SJCRH30 (cell line): ENCODE measurements around the gene HTT. TPM values are rescaled to one million over a fixed set of nuclear protein-coding genes. Genes with fewer than 3 reads are reported as not detected.
A peak's percentile ranks its signal among the peaks of the same experiment; 100 is the strongest.

Source experiments
- DNase-seq, 2 experiments: peaks; one replicate each; pipeline ENCODE4 v3.0.0-alpha.2; 2015 to 2020
- H3K27ac ChIP-seq: fragments of 250-450 bp; sonication (Bioruptor Pico); 2 replicates; pipeline ENCODE4 v1.5.1; 2020; ENCODE audit warnings: mild to moderate bottlenecking, moderate library complexity
- H3K27me3 ChIP-seq: fragments of 250-450 bp; sonication (Bioruptor Pico); 2 replicates; pipeline ENCODE4 v1.5.1; 2020; ENCODE audit warnings: mild to moderate bottlenecking, moderate library complexity
- H3K36me3 ChIP-seq: fragments of 250-450 bp; sonication (Bioruptor Pico); 2 replicates; pipeline ENCODE4 v1.5.1; 2020; ENCODE audit warnings: mild to moderate bottlenecking, moderate library complexity
- H3K4me1 ChIP-seq: fragments of 250-450 bp; sonication (Bioruptor Pico); 2 replicates; pipeline ENCODE4 v1.5.1; 2020; ENCODE audit warnings: mild to moderate bottlenecking, moderate library complexity
- H3K4me3 ChIP-seq: fragments of 250-450 bp; sonication (Bioruptor Pico); 2 replicates; pipeline ENCODE4 v1.5.1; 2020; ENCODE audit warnings: mild to moderate bottlenecking, moderate library complexity
- H3K9me3 ChIP-seq: fragments of 250-450 bp; sonication (Bioruptor Pico); replicated peaks from 2 replicates; pipeline ENCODE4 v1.5.1; 2020; ENCODE audit warnings: mild to moderate bottlenecking, moderate library complexity
- total RNA-seq: library from RNA; depleted of rRNA; stranded (reverse); fragments of >200 nt; shearing (Covaris generic); gene quantifications from 2 replicates; pipeline ENCODE4 v1.2.3, GENCODE V29; 2014

HTT gene
- total RNA-seq, 1 experiment from 2014 or later: 30.7 TPM

DNA sequence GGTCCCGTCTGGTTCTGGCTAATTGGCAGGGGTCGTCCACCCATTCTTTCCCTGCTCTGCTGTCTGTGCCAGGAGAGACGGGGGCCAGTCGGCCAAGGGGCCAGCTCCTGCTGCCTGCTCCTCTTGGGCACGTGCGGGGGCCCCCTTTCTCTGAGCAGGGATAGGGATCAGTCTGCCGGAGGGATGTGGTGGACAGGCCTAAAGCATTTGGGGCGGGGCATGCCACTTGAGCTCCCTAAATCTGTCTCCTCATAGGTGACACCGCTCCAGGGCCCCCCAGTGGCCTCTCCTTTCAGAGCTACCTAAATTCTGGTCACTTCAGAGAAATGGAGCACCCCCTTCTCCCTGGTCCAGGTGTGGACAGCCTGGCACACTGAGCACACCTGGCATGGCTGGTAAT is 170.3 kb downstream of the HTT start:
- H3K36me3 ChIP-seq: peaks cover 9% of the 10 kb centered on the region
- no peaks in the 10 kb centered on the region for H3K4me1 ChIP-seq
- H3K9me3 ChIP-seq: no peaks in the 10 kb centered on the region
- no peak for DNase-seq
- no peak overlapping the region for H3K4me3 ChIP-seq
- H3K27ac ChIP-seq: no peak overlapping the region
- H3K27me3 ChIP-seq: no peaks in the 10 kb centered on the region

DNA sequence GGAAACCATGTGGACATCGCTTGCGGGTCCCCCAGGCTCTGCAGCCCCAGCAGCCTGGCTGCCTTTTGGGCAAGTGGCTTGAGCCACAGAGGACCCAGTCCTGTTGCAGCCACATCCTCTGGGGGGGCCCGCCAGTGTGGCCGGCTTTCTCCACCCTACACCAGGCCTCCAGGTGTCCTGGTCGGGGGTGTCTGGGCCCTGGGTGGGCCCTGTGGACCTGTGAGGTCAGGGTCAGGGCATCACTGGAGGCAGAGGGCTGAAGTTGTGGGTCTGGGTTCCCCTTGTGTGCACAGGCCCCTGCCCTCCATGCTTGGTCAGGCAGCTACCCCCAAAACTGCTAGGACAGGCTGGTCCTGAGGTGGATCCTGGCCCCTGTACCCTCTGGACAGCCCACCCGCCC is 171.2 kb downstream of the HTT start:
- Histone ChIP-seq H3K4me1 (no peaks in the 10 kb centered on the region), H3K27me3 (no peaks in the 10 kb centered on the region), H3K4me3 (no peak overlapping the region), H3K27ac (no peak overlapping the region), H3K9me3 (no peaks in the 10 kb centered on the region), H3K36me3 (peaks cover 3% of the 10 kb centered on the region; the same call in 1 of the 2 replicates)
- DNase-seq: no peak

DNA sequence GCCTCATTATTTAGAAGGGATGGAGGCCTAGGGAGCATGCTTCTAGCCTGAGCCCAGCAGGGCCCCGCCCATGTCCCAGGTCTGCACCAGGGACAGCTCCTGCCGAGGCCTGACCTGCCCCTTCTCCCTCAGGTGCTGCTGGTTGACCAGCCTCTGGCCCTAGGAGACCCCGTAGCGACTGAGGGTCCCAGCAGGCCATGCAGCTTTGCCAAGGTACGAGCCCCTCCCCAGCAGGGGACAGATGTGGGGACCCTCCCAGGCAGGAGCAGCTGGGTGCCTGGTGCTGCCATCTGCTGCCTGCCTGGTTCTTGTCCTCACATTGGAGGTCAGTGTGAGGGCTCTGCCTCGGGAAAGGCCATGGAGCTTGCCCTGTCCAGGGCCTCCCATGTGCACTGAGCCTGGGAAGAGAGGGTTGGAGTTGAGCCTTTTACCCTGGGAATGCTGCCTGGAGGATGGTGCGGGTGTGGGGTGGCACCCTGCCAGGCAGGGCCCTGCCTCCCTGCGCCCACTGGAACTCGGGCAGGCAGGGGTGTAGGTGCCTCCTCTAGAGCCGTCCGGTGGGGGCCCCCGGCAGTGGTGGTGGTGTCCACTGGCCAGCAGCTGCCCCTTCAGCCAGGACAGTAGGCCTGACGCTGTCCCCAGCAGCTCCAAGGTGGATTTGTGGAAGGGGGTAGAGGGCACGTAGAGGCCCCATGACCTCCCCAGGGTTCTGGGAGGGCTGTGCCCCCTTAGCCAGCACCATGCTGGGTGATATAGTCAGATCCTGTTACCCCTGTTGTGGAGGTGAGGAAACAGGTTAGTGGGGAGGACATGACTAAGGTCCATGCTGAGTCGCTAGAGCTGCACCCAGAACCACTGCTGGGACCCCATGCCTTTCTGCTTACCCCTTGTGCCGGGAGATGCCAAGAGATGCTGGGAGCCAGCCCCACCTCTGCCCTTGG is 172.2 kb downstream of the HTT start:
- Histone ChIP-seq H3K27me3 (no peaks in the 10 kb centered on the region), H3K4me1 (no peaks in the 10 kb centered on the region), H3K36me3 (no peaks in the 10 kb centered on the region), H3K4me3 (no peak overlapping the region), H3K9me3 (no peaks in the 10 kb centered on the region), H3K27ac (no peak overlapping the region)
- no peak for DNase-seq

DNA sequence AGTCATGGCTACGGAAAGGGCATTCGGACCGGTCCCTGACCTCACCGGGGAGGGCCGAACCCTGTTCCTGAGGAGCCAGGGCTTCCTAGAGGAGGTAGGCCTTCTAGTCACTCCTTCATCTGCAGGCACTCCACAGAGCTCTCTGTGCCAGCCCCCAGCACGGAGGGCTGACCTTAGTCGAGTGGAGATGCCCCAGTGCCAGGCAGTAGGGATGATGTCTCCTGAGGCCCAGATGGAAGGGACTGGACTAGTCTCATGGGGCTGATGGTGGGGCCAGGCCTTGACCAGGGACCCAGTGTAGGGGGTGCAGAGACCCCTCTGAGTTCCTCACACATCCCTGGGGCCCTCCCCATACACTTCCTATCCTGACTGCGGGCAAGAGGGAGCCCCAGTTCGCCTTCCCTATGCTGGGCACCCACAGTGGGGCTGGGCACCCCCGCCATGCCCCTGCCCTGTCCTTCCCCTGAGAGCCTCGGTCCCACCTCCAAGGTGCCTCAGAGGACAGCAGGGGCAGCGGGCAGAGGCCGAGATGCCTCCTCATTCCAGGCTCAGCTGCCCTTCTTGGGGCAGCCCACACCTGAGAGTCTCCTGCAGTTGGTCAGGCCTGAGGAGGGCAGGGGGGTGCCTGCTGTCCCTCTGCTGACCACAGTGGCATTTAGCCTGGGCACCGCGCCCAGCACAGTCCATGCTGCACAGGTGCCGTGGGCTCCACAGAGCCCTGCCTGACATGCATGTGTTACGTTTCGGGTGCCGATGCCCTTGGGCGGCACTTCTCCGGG is 173.1 kb downstream of the HTT start:
- no peak for DNase-seq
- H3K4me1 ChIP-seq: no peaks in the 10 kb centered on the region
- no peaks in the 10 kb centered on the region for H3K9me3 ChIP-seq
- no peak overlapping the region for H3K4me3 ChIP-seq
- no peak overlapping the region for H3K27ac ChIP-seq
- H3K27me3 ChIP-seq: no peaks in the 10 kb centered on the region
- no peaks in the 10 kb centered on the region for H3K36me3 ChIP-seq

DNA sequence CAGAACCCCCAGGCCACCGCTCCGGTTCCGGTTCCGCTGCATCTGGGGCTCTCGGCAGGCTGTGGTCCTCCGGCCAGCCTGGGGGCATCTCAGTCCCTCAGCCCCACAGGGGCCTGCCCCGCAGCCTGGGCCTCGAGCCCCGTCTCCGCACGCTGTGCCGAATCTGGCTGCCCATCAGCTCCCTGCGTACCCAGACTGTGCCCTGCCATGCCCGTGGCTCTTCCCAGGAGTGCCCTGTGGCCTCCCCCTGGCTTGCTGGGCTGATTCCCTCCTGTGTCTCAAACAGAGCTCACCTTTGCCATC is 173.6 kb downstream of the HTT start:
- Histone ChIP-seq H3K9me3 (no peaks in the 10 kb centered on the region), H3K4me1 (no peaks in the 10 kb centered on the region), H3K27me3 (no peaks in the 10 kb centered on the region), H3K27ac (no peak overlapping the region), H3K4me3 (no peak overlapping the region), H3K36me3 (no peaks in the 10 kb centered on the region)
- DNase-seq: no peak

DNA sequence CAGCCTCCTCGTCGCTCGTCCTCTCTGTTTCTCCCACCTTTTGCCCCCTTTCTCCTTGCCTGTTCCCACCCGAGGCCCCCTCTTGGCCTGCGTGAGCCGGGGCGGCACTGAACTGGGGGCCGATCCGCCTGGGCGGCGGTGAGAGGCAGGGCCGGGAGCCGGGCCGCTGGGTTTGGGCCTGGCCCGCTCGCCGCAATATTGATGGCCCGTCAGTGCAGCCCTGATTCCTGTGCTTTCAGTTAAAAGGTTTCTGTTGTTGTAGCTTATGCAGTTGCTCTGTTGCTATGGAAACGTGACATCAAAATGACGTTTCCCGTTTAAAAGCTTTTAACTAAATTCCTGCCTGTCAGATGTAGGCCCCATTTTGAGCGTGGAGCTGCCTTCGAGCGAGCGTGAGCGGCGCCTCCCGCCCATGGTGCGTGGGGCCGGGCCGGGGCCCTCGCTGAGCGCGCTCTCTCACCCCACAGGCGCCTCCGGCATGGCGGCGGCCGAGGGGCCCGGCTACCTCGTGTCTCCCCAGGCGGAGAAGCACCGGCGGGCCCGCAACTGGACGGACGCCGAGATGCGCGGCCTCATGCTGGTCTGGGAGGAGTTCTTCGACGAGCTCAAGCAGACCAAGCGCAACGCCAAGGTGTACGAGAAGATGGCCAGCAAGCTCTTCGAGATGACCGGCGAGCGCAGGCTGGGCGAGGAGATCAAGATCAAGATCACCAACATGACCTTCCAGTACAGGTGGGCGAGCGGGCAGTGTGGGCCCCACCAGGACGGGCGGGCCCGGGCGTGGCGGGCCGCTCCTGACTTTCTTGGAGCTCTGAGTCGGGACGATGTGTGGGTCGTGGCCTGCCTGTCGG is 174.6 kb downstream of the HTT start, which contains the start of gene MSANTD1:
TSS of gene MSANTD1 (plus strand) at position 349 of the 851 bp plus-strand sequence. CDS start at position 413, 64 bp downstream.
- H3K4me3 ChIP-seq: no peak within 1 kb of the TSS
- DNase-seq: no peak
- H3K36me3 ChIP-seq: no peaks in the 10 kb centered on the region
- H3K27me3 ChIP-seq: no peaks in the 10 kb centered on the region
- H3K27ac ChIP-seq: no peak within 1 kb of the TSS
- no peaks in the 10 kb centered on the region for H3K4me1 ChIP-seq
- H3K9me3 ChIP-seq: no peaks in the 10 kb centered on the region

DNA sequence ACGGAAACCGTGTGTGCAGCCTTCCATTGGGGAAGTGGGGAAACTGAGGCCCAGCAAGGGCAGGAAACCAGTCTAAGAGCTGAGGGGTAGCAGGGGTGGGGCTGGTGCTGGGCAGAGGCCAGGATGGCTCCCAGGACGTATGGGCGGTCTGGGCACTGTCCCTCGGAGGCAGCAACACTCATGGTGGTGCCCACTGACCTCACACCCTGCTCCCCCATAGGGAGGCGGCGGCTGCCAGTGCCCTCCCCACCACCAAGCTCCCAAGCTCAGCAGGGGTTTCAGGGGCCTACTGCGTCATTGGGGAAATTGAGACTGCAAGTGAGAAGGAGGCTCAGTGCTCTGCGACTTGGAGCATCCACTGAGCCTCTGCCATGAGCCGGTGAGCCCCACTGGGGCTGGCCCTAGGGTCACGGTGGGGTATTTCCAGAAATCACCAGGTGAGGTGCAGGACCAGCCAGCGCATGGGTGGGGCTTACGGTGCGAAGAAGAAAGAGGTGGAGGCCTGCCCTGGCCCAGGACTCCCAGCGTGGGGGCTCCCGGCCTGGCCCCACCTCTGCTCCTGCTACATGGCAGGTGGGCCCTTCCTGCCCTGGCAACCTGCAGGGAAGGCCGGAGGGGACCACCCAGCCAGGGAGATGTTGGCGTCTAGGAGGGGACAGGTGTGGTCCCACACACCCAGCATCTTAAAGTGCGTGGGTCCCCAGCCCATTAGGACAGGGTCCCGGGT is 175.4 kb downstream of the HTT start:
- no peak for DNase-seq
- no peaks in the 10 kb centered on the region for H3K36me3 ChIP-seq
- H3K9me3 ChIP-seq: no peaks in the 10 kb centered on the region
- H3K27ac ChIP-seq: no peak overlapping the region
- no peak overlapping the region for H3K4me3 ChIP-seq
- no peaks in the 10 kb centered on the region for H3K4me1 ChIP-seq
- no peaks in the 10 kb centered on the region for H3K27me3 ChIP-seq

DNA sequence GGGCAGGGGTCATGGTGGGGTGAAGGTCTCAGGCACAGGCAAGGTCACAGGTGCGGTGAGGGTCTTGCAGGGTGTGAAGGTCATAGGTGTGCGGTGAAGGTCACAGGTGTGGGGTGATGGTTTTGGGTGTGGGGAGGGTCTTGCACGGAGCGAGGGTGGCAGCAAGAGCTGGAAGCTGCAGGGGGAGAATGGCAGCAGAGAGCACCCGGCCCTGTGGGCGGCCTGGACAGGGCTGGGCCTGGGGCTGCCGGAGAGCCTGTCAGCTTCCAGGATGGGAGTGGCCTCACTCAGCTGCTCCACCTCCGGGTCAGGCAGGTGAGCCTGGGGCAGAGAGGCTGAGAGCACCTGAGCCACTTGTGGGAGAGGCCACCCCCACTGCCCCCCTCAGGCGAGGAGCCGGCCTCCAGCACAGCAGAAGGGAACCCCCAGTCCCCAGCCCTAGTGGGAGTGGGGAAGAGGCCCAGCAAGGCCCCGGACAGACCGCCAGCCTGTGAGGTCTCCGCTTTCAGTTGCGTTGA is 176.0 kb downstream of the HTT start:
- no peak overlapping the region for H3K4me3 ChIP-seq
- H3K27ac ChIP-seq: no peak overlapping the region
- no peaks in the 10 kb centered on the region for H3K9me3 ChIP-seq
- no peak for DNase-seq
- H3K27me3 ChIP-seq: no peaks in the 10 kb centered on the region
- H3K36me3 ChIP-seq: no peaks in the 10 kb centered on the region
- H3K4me1 ChIP-seq: no peaks in the 10 kb centered on the region

DNA sequence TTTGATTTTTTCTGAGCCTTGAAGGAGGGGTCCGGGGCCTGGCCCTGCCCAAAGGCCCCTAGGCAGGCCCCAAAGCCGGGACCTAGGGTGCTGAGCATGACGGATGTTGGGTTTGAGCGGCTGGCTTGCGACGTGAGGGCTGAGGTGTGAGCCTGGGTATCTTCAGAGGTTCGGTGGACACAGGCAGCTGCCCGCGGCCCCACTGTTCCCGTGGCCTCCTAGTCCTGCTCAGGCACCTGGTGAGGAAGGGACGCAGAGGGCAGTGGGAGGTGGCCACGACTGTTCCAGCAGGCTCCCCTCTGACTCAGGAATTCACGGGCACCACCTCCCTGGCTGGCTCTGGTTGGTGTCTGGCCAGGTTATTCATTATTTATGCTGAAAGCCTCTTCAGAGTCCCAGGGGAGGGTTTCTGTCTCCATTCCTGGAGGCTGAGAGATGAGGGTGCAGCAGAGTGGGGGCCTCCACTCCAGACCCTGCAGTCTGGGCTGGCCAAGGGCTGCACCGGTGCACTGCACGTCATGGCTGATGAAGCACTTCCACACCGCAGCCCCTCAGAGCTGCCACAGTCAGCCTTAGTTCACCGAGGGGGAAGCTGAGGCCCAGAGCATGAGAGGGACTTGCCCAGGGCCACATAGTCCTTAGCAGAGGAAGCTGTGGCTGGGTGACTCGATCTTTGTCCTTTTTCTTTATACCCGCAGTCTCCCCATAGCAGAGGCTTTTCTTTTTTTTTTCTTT is 176.6 kb downstream of the HTT start:
- Histone ChIP-seq H3K4me3 (no peak overlapping the region), H3K4me1 (no peaks in the 10 kb centered on the region), H3K9me3 (no peaks in the 10 kb centered on the region), H3K27ac (no peak overlapping the region), H3K36me3 (no peaks in the 10 kb centered on the region), H3K27me3 (no peaks in the 10 kb centered on the region)
- no peak for DNase-seq

DNA sequence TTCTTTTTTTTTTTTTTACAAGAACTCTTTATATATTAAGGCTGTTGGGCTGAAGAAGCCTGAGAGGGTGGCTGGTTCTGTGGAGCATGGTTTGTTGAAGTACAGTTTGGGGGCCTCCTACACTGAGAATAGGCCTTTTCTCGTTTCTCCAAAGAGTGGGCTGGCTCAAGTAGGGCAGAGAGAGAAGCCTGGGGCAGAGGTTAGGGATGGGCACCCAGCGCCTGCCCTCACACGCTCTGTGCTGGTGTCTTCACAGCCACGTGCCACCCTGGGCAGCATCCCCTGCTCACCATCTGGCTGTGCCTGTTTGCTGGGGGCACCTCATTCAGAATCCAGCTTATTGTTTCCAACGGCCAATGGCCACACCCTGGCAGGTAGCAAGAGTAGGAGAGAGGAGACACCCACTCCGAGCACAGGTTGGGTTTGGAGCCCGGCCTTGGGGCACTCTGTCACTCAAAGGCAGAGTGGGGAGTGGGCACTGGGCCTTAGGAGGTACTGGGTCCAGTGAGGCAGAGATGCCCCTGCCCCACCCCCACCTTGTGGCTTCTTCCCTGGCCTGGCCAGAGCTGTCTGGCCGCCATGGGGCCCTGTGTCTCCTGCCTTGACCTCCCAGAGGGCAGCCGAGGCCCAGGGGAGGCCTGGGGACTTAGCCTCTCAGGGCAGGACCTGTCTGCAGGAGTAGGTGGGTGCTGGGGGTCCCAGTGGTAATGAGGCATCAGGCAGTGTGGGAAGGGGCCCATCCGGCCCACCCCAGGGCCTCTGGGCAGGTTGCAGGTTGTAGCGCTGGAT is 177.4 kb downstream of the HTT start:
- H3K9me3 ChIP-seq: no peaks in the 10 kb centered on the region
- no peak overlapping the region for H3K4me3 ChIP-seq
- H3K27ac ChIP-seq: no peak overlapping the region
- no peaks in the 10 kb centered on the region for H3K36me3 ChIP-seq
- H3K27me3 ChIP-seq: no peaks in the 10 kb centered on the region
- H3K4me1 ChIP-seq: no peaks in the 10 kb centered on the region
- no peak for DNase-seq

DNA sequence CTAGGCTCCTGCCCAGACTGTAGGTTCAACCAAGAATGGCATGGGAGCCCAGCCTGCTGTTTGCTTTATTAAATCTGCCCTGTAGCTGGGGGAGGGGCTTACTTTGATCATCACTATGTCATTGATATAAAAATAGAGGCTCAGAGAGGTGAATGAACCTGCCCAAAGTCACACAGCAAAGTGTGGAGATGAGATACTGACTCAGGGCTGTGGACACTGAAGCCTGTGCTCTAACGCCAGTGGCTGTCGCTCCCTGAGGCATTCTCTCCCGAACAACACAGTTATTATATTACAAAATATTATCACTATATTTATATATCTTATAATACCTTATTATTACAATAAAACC is 178.0 kb downstream of the HTT start:
- Histone ChIP-seq H3K36me3 (no peaks in the 10 kb centered on the region), H3K4me3 (no peak overlapping the region), H3K4me1 (no peaks in the 10 kb centered on the region), H3K27me3 (no peaks in the 10 kb centered on the region), H3K9me3 (no peaks in the 10 kb centered on the region), H3K27ac (no peak overlapping the region)
- no peak for DNase-seq

DNA sequence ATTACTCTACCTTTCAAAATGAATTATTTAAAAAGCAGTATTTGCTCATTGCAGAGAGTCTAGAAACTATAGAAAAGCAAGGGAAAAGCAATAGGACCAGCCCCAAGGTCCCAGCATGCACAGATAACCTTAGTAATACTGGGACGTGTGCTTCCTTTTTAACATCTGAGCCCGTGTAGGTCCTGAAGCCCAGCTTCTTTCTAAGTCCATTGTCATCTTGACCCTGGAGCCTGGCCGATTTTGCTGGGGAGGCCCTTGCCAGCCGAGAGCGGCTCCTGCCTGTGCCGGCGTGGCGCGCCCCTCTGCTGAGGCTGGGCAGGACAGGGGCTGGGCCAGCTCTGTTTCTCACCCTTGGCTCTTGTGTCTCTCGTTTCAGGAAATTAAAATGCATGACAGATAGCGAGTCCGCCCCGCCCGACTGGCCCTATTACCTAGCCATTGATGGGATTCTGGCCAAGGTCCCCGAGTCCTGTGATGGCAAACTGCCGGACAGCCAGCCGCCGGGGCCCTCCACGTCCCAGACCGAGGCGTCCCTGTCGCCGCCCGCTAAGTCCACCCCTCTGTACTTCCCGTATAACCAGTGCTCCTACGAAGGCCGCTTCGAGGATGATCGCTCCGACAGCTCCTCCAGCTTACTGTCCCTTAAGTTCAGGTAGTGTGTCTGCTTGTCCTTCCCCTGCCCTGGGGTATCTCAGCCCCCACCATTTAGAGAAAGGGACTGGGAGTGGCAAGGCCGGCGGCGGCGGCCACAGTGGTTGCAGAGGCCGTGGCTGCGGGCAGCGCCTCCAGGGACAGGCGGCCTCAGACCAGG is 178.6 kb downstream of the HTT start:
- DNase-seq: peak in 1 of 2 experiments; percentile 2
- Histone ChIP-seq H3K9me3 (no peaks in the 10 kb centered on the region), H3K4me3 (no peak overlapping the region), H3K4me1 (no peaks in the 10 kb centered on the region), H3K27ac (no peak overlapping the region), H3K27me3 (no peaks in the 10 kb centered on the region), H3K36me3 (no peaks in the 10 kb centered on the region)
